HG03280 (cell line): Measurements from ENCODE around the gene PRDM16.

Experiments used
- ATAC-seq: cut with Tn5 transposase; IDR thresholded peaks from one replicate; pipeline ENCODE4 v1.9.1; 2021; ENCODE audit warnings: mild to moderate bottlenecking, moderate library complexity; ENCODE audit not compliant: unreplicated experiment

PRDM16 gene

GRCh38 chr1:3327389-3327702, 258.3 kb downstream of the PRDM16 start:
- no peak for ATAC-seq

- no peak for ATAC-seq
Measured at GRCh38 chr1:3327936-3328590, 259.1 kb downstream of the PRDM16 start.

GRCh38 chr1:3329640-3330281, 260.8 kb downstream of the PRDM16 start:
- ATAC-seq = no peak

DNA sequence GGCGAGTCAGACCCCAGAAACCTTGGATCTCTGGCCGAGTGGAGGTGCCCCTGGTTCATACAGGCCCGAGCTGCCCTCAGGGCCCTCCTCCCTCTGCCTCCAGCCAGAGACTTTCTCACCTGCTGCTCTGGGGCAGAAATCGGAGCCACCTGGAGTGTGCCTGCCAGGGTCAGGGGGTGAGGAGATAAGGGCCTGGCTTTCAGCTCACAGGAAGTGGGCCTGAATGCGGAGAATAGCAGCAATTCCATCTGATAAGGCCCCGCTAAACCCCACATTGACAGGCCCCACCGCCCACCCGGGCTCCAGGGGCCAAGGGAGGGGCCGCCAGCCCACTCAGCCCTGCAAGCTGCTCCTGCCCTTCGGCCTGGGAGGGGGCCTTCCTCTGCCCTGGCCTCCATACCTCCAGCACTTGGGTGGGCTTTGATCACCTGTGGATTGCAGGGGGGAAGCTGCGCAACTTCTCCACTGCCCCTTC, 261.8 kb downstream of the PRDM16 start:
- ATAC-seq = no peak

GRCh38 chr1:3331564-3331963, 262.6 kb downstream of the PRDM16 start:
- no peak for ATAC-seq

GRCh38 chr1:3332043-3332442, 263.0 kb downstream of the PRDM16 start:
- ATAC-seq = no peak

GRCh38 chr1:3332662-3333061, 263.7 kb downstream of the PRDM16 start:
- no peak for ATAC-seq

GRCh38 chr1:3333903-3334302, 264.9 kb downstream of the PRDM16 start:
- ATAC-seq = no peak

DNA sequence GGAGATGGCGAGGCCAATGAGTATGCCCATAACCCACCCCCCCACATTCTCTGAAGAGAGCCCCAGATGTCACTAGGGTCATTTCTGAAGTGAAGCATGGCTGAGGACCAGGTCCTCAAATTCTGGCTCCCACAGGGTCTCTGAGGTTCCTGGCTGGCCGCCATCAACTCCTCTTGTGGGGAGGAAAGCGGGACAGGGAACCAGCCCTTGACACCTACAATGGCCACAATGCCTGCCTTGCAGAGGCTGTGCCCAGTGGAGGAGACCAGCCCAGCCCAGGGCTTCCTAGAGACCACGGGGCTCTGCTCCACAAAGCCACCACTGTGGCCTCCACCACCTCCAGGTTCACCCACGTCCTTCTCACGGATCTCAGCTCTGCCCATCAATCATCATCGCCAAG, 265.4 kb downstream of the PRDM16 start:
- ATAC-seq = no peak

DNA sequence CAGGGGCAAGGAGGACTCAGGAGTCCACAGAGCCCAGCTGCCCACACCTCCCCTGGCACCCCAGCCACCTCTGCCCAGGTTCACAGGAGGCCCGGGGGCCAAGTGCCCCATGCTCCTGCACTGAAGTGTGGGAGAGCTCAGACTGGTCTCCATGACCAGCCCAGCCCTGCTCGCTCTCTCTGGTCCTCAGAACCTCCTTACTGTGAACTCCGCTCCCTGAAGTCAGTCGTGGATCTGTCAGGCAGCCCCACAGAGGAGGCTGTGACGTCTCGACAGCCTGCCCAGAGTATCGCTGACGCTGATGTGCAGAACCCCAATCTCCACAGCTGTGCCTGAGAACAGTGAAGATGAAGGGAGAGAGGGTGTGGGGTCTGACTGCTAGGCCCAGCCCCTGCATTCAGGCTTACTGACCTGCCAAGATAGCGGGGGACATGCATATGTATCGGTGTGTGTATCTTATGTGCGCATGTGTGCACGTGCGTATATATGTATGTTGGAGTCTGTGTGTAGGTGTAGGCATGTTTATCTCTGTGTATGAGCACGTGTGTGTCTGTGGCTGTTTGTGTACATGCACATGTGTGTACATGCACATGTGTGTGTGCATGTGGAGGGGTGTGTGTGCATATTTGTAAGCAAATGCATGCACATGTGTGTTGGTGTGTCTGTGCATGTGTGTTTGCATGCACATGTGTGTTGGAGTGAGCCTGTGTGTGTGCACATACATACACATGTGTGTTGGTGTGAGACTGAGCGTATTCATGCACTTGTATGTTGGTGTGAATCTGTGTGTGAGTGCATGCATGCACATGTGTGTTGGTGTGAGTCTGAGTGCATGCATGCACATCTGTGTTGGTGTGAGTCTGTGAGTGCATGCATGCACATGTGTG, 267.0 kb downstream of the PRDM16 start:
- no peak for ATAC-seq

DNA sequence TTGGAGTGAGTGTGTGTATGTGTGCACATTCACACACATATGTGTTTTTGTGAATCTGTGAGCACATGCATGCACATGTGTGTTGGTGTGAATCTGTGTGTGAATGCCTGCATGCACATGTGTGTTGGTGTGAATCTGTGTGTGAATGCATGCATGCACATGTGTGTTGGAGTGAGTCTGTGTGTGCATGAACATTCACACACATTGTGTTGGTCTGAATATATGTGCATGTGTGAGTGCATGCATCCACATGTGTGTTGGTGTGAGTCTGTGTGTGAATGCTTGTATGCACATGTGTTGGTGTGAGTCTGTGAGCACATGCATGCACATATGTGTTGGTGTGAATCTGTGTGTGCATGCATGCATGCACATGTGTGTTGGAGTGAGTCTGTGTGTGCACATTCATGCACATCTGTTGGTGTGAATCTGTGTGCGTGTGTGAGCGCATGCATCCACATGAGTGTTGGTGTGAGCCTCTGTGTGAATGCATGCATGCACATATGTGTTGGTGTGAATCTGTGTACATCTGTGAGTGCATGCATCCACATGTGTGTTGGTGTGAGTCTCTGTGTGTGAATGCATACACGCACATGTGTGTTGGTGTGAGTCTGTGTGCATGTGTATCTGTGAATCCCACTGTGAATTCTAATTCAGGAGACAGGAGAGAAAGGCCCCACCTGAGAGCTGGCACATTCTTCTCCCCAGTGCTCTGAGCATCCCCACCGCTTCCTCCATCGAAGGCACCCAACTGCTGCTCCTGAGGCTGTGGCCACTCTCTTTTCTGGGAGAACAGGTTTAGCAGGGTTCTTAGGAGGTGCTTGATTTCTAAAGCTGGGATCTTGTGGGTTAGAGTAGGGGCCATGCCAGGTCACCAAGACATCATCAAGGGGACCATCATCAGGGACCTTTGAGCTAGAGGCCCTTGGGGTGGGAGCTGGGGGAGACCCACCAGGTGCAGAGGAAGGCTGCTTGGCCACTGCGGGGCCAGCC, 267.9 kb downstream of the PRDM16 start:
- no peak for ATAC-seq

DNA sequence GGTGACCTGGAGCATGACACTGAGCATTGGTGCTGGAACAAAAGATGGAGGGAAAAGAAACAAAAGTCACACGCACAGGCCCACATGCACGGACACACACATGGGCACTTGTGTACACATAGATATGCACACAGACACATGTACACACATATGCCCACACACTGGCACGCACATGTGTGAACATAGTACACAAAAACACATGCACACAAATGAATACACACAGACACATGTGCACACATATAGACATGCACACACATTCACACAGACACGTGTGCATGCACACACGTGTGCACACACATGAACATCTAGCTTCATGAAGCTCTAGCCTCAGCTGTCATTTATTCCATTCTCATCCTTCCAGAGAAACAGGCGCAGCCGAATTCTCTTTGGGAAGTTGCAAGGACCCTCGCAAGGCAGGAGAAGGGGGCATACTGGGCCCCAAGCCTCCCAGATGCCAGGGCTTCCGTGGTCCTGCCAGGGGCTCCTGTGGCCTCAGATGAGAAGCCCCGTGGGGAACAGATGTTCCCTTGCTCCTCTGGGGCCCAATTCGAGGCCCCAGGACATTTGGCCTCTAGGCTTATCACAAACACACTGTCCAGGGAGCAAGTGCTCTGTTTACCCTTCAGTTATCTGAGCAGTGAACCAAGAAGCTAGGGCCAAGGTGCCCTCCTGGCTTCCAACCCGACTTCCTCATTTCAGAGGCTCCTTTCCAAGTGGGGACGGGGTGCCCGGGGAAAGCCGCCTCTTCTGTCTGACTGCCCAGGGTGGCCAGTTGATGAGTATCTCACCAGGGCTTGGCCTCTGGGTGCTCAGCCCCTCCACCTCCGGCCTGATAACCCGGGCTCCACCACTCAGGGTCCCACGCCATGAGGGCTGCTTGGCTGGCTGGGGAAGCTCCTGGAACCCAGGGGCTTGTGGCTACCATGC, 269.1 kb downstream of the PRDM16 start:
- no peak for ATAC-seq

GRCh38 chr1:3338725-3339070, 269.7 kb downstream of the PRDM16 start:
- ATAC-seq = no peak

- no peak for ATAC-seq
Measured at GRCh38 chr1:3339856-3340255, 270.9 kb downstream of the PRDM16 start.

GRCh38 chr1:3340548-3341235, 271.7 kb downstream of the PRDM16 start:
- ATAC-seq = no peak

GRCh38 chr1:3341236-3341994, 272.4 kb downstream of the PRDM16 start:
- ATAC-seq = no peak

- ATAC-seq = no peak
Measured at GRCh38 chr1:3342960-3343359, 274.0 kb downstream of the PRDM16 start.

DNA sequence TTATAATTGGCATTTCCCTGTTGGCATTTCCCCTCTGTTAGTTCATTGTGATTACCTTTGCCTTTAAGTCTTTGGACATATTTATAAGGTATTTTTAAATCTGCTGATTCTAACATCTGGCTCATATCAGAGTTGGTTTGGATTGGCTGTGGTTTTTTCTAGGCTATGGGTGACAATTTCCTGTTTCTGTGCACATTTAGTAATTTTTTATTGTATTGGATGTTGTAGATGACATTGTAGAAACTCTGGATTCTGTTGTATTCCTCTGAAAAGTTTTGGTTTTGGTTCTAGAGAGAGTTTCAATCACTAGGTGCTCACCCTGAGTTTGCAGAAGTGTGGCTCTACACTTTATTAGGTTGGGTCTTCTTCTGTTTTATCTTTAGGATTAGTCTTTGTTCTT, 275.4 kb downstream of the PRDM16 start:
- ATAC-seq = no peak
